ENCODE results near the gene PPP2R2B.

PPP2R2B gene

GRCh38 chr5:146788898-146789297 is 89.7 kb downstream of the PPP2R2B start:
- DNase-seq (ENCODE audit: low read depth in 1 of 2, low spot score in 1 of 2), result no peak

- DNase-seq (ENCODE audit: low read depth in 1 of 2, low spot score in 1 of 2), result no peak
These were observed 93.5 kb downstream of the PPP2R2B start for GRCh38 chr5:146785065-146785464.

- no peak for DNase-seq (ENCODE audit: low read depth in 1 of 2, low spot score in 1 of 2)
These were observed 97.4 kb downstream of the PPP2R2B start for GRCh38 chr5:146781157-146781556.

GRCh38 chr5:146779211-146779869 is 99.2 kb downstream of the PPP2R2B start:
- DNase-seq (ENCODE audit: low read depth in 1 of 2, low spot score in 1 of 2), result no peak

GRCh38 chr5:146778795-146779194 is 99.8 kb downstream of the PPP2R2B start:
- no peak for DNase-seq (ENCODE audit: low read depth in 1 of 2, low spot score in 1 of 2)

GRCh38 chr5:146778261-146778660 is 100.3 kb downstream of the PPP2R2B start:
- DNase-seq (ENCODE audit: low read depth in 1 of 2, low spot score in 1 of 2), result no peak

- DNase-seq (ENCODE audit: low read depth in 1 of 2, low spot score in 1 of 2), result no peak
These were observed 105.6 kb downstream of the PPP2R2B start for GRCh38 chr5:146772881-146773466.

GRCh38 chr5:146770980-146771379 is 107.6 kb downstream of the PPP2R2B start:
- no peak for DNase-seq (ENCODE audit: low read depth in 1 of 2, low spot score in 1 of 2)

- DNase-seq (ENCODE audit: low read depth in 1 of 2, low spot score in 1 of 2), result no peak
These were observed 108.0 kb downstream of the PPP2R2B start for GRCh38 chr5:146770546-146770945.

GRCh38 chr5:146767534-146767933 is 111.0 kb downstream of the PPP2R2B start:
- no peak for DNase-seq (ENCODE audit: low read depth in 1 of 2, low spot score in 1 of 2)

GRCh38 chr5:146766013-146766412 is 112.5 kb downstream of the PPP2R2B start:
- no peak for DNase-seq (ENCODE audit: low read depth in 1 of 2, low spot score in 1 of 2)

GRCh38 chr5:146765089-146765832 is 113.3 kb downstream of the PPP2R2B start:
- no peak for DNase-seq (ENCODE audit: low read depth in 1 of 2, low spot score in 1 of 2)

- DNase-seq (ENCODE audit: low read depth in 1 of 2, low spot score in 1 of 2), result no peak
These were observed 115.7 kb downstream of the PPP2R2B start for GRCh38 chr5:146762830-146763229.

GRCh38 chr5:146761811-146762210 is 116.7 kb downstream of the PPP2R2B start:
- DNase-seq (ENCODE audit: low read depth in 1 of 2, low spot score in 1 of 2), result no peak

GRCh38 chr5:146758938-146759337 is 119.6 kb downstream of the PPP2R2B start:
- no peak for DNase-seq (ENCODE audit: low read depth in 1 of 2, low spot score in 1 of 2)

GRCh38 chr5:146758076-146758475 is 120.5 kb downstream of the PPP2R2B start:
- no peak for DNase-seq (ENCODE audit: low read depth in 1 of 2, low spot score in 1 of 2)

GRCh38 chr5:146756546-146756945 is 122.0 kb downstream of the PPP2R2B start:
- DNase-seq (ENCODE audit: low read depth in 1 of 2, low spot score in 1 of 2), result no peak

- DNase-seq (ENCODE audit: low read depth in 1 of 2, low spot score in 1 of 2), result no peak
These were observed 122.8 kb downstream of the PPP2R2B start for GRCh38 chr5:146755793-146756192.

GRCh38 chr5:146754621-146755020 is 123.9 kb downstream of the PPP2R2B start:
- DNase-seq (ENCODE audit: low read depth in 1 of 2, low spot score in 1 of 2), result no peak

- DNase-seq (ENCODE audit: low read depth in 1 of 2, low spot score in 1 of 2), result no peak
These were observed 124.9 kb downstream of the PPP2R2B start for GRCh38 chr5:146753641-146754040.

GRCh38 chr5:146751781-146752401 is 126.7 kb downstream of the PPP2R2B start:
- DNase-seq (ENCODE audit: low read depth in 1 of 2, low spot score in 1 of 2), result peak in 1 of 2 donors; percentile 7

- DNase-seq (ENCODE audit: low read depth in 1 of 2, low spot score in 1 of 2), result no peak
These were observed 127.5 kb downstream of the PPP2R2B start for GRCh38 chr5:146751054-146751453.
